ENCODE results near the gene CXCL3. TPM values are rescaled to one million over a fixed set of nuclear protein-coding genes. Genes with fewer than 3 reads are reported as not detected.

The CXCL3 gene
- total RNA-seq, 2 experiments from 2014 or later: not detected

GRCh38 chr4:74031576-74031975 is 6.9 kb downstream of the CXCL3 start:
- Histone ChIP-seq H3K27ac (ENCODE audit: low read depth, low read length, poor library complexity, severe bottlenecking) (no peak overlapping the region), H3K4me1 (ENCODE audit: insufficient read depth, low read length, poor library complexity, severe bottlenecking) (no peaks in the 10 kb centered on the region), H3K4me3 (ENCODE audit: low read depth, low read length, poor library complexity, severe bottlenecking) (no peak overlapping the region), H3K36me3 (ENCODE audit: insufficient read depth, low read length) (no peaks in the 10 kb centered on the region), H3K4me2 (ENCODE audit: low read length) (no peak overlapping the region), H3K79me2 (ENCODE audit: insufficient read depth, low read depth, low read length) (no peaks in the 10 kb centered on the region), H3K9me2 (ENCODE audit: insufficient read depth, low read length) (no peaks in the 10 kb centered on the region), H2AFZ (ENCODE audit: low read length) (no peak overlapping the region), H3K9me3 (ENCODE audit: low read length) (no peaks in the 10 kb centered on the region), H4K20me1 (ENCODE audit: insufficient read depth, low read length) (no peaks in the 10 kb centered on the region)
- no TSS peak for BruUV-seq (replicated peaks)
- no peak for DNase-seq (ENCODE audit: low spot score)
- ChIA-PET POLR2A (interaction anchor here (1.1 kb wide), 1 partner anchor 15 kb away, joined by 4 read pairs; no protein-coding TSS in a partner anchor), CTCF (ENCODE audit: unreplicated experiment) (no interaction called here)
- intact Hi-C loops (cut with micrococcal nuclease; ENCODE audit: unreplicated experiment): no loop called here
- TF ChIP-seq CTCF (conservative IDR thresholded peaks at IDR 0.05; ENCODE audit: low read length) (no peak), EZH2phosphoT487 (IDR thresholded peaks at IDR 0.05; ENCODE audit: borderline replicate concordance, low read depth, low read length) (no peak)

GRCh38 chr4:74030285-74030684 is 8.2 kb downstream of the CXCL3 start:
- DNase-seq (ENCODE audit: low spot score): no peak
- H3K9me3 ChIP-seq (ENCODE audit: low read length): no peaks in the 10 kb centered on the region
- no peak overlapping the region for H3K4me3 ChIP-seq (ENCODE audit: low read depth, low read length, poor library complexity, severe bottlenecking)
- intact Hi-C loops (cut with micrococcal nuclease; ENCODE audit: unreplicated experiment): no loop called here
- H3K4me1 ChIP-seq (ENCODE audit: insufficient read depth, low read length, poor library complexity, severe bottlenecking): no peaks in the 10 kb centered on the region
- BruUV-seq (replicated peaks): no TSS peak
- no peak overlapping the region for H3K4me2 ChIP-seq (ENCODE audit: low read length)
- CTCF ChIA-PET (ENCODE audit: unreplicated experiment): no interaction called here
- no peaks in the 10 kb centered on the region for H3K79me2 ChIP-seq (ENCODE audit: insufficient read depth, low read depth, low read length)
- no peaks in the 10 kb centered on the region for H3K9me2 ChIP-seq (ENCODE audit: insufficient read depth, low read length)
- TF ChIP-seq EZH2phosphoT487 (IDR thresholded peaks at IDR 0.05; ENCODE audit: borderline replicate concordance, low read depth, low read length): no peak
- TF ChIP-seq CTCF (conservative IDR thresholded peaks at IDR 0.05; ENCODE audit: low read length): no peak
- H3K36me3 ChIP-seq (ENCODE audit: insufficient read depth, low read length): no peaks in the 10 kb centered on the region
- POLR2A ChIA-PET: interaction anchor here (1.1 kb wide), 1 partner anchor 16 kb away, joined by 4 read pairs; no protein-coding TSS in a partner anchor
- H3K27ac ChIP-seq (ENCODE audit: low read depth, low read length, poor library complexity, severe bottlenecking): no peak overlapping the region
- no peaks in the 10 kb centered on the region for H4K20me1 ChIP-seq (ENCODE audit: insufficient read depth, low read length)
- no peak overlapping the region for H2AFZ ChIP-seq (ENCODE audit: low read length)

GRCh38 chr4:74028504-74028903 is 10.0 kb downstream of the CXCL3 start:
- Histone ChIP-seq H3K9me3 (ENCODE audit: low read length) (no peaks in the 10 kb centered on the region), H3K4me3 (ENCODE audit: low read depth, low read length, poor library complexity, severe bottlenecking) (no peak overlapping the region), H4K20me1 (ENCODE audit: insufficient read depth, low read length) (no peaks in the 10 kb centered on the region), H3K4me1 (ENCODE audit: insufficient read depth, low read length, poor library complexity, severe bottlenecking) (no peaks in the 10 kb centered on the region), H3K9me2 (ENCODE audit: insufficient read depth, low read length) (no peaks in the 10 kb centered on the region), H2AFZ (ENCODE audit: low read length) (no peak overlapping the region), H3K4me2 (ENCODE audit: low read length) (no peak overlapping the region), H3K79me2 (ENCODE audit: insufficient read depth, low read depth, low read length) (no peaks in the 10 kb centered on the region), H3K27ac (ENCODE audit: low read depth, low read length, poor library complexity, severe bottlenecking) (no peak overlapping the region), H3K36me3 (ENCODE audit: insufficient read depth, low read length) (no peaks in the 10 kb centered on the region)
- intact Hi-C loops (cut with micrococcal nuclease; ENCODE audit: unreplicated experiment): no loop called here
- BruUV-seq (replicated peaks): no TSS peak
- no peak for TF ChIP-seq CTCF (conservative IDR thresholded peaks at IDR 0.05; ENCODE audit: low read length)
- TF ChIP-seq EZH2phosphoT487 (IDR thresholded peaks at IDR 0.05; ENCODE audit: borderline replicate concordance, low read depth, low read length): no peak
- ChIA-PET CTCF (ENCODE audit: unreplicated experiment) (no interaction called here), POLR2A (no interaction called here)
- DNase-seq (ENCODE audit: low spot score): no peak
